SHP77 treated with DMSO at 0.1 percent for 48 hours (cell line): ENCODE measurements around the gene NR3C2.

Experiments used
- DNase-seq: peaks from one replicate; lab custom pipeline; 2025; lab: John Stamatoyannopoulos, UW

The NR3C2 gene

GRCh38 chr4:148072789-148073188, 369.4 kb downstream of the NR3C2 start:
- DNase-seq, result no peak

- no peak for DNase-seq
Observed at GRCh38 chr4:148071009-148071408, 371.2 kb downstream of the NR3C2 start.

GRCh38 chr4:148069895-148070178, 372.4 kb downstream of the NR3C2 start:
- no peak for DNase-seq

GRCh38 chr4:148069086-148069894, 372.9 kb downstream of the NR3C2 start:
- no peak for DNase-seq

- no peak for DNase-seq
Observed at GRCh38 chr4:148068065-148068911, 373.9 kb downstream of the NR3C2 start.

- no peak for DNase-seq
Observed at GRCh38 chr4:148067301-148067916, 374.8 kb downstream of the NR3C2 start.

- no peak for DNase-seq
Observed at GRCh38 chr4:148065075-148065474, 377.1 kb downstream of the NR3C2 start.

- no peak for DNase-seq
Observed at GRCh38 chr4:148064451-148064850, 377.8 kb downstream of the NR3C2 start.

GRCh38 chr4:148062301-148062950, 379.8 kb downstream of the NR3C2 start:
- no peak for DNase-seq

GRCh38 chr4:148061795-148062194, 380.4 kb downstream of the NR3C2 start:
- no peak for DNase-seq

GRCh38 chr4:148061141-148061481, 381.1 kb downstream of the NR3C2 start:
- DNase-seq, result no peak

- DNase-seq, result no peak
Observed at GRCh38 chr4:148060264-148061140, 381.7 kb downstream of the NR3C2 start.

GRCh38 chr4:148059617-148060180, 382.5 kb downstream of the NR3C2 start:
- no peak for DNase-seq

- no peak for DNase-seq
Observed at GRCh38 chr4:148057984-148058859, 384.0 kb downstream of the NR3C2 start.

- DNase-seq, result no peak
Observed at GRCh38 chr4:148057516-148057915, 384.7 kb downstream of the NR3C2 start.

GRCh38 chr4:148056879-148057278, 385.3 kb downstream of the NR3C2 start:
- no peak for DNase-seq

GRCh38 chr4:148055844-148056243, 386.4 kb downstream of the NR3C2 start:
- DNase-seq, result no peak

- no peak for DNase-seq
Observed at GRCh38 chr4:148054275-148054674, 387.9 kb downstream of the NR3C2 start.

GRCh38 chr4:148053298-148054003, 388.8 kb downstream of the NR3C2 start:
- no peak for DNase-seq

- no peak for DNase-seq
Observed at GRCh38 chr4:148052448-148052847, 389.8 kb downstream of the NR3C2 start.
